ENCODE measurements around the gene C2CD4A.

The C2CD4A gene

GRCh38 chr15:62060113-62060895 is 6.5 kb upstream of the C2CD4A start, which contains the start of gene VPS13C:
Gene VPS13C (minus strand): TSS chr15:62060447. CDS start chr15:62060374, 73 bp downstream.
- peak; percentile 52 to 86 (median 76) for DNase-seq

- DNase-seq: peak in 1 of 4 experiments; percentile 38
These were observed 5.9 kb upstream of the C2CD4A start for GRCh38 chr15:62060896-62061280.

- DNase-seq: no peak
These were observed 2.7 kb upstream of the C2CD4A start for GRCh38 chr15:62063825-62064635.

GRCh38 chr15:62067448-62068044 is 769 bp downstream of the C2CD4A start:
- DNase-seq: peak in 1 of 4 experiments; percentile 15

GRCh38 chr15:62068071-62068809 is 1.5 kb downstream of the C2CD4A start:
- no peak for DNase-seq

GRCh38 chr15:62068810-62069167 is 2.0 kb downstream of the C2CD4A start:
- DNase-seq: no peak

- DNase-seq: no peak
These were observed 2.8 kb downstream of the C2CD4A start for GRCh38 chr15:62069551-62069950.

GRCh38 chr15:62071711-62072308 is 5.0 kb downstream of the C2CD4A start:
- DNase-seq: no peak

- DNase-seq: no peak
These were observed 9.0 kb downstream of the C2CD4A start for GRCh38 chr15:62075595-62076277.

GRCh38 chr15:62079594-62079993 is 12.8 kb downstream of the C2CD4A start:
- DNase-seq: no peak

GRCh38 chr15:62083194-62084154 is 16.7 kb downstream of the C2CD4A start:
- no peak for DNase-seq

GRCh38 chr15:62085740-62086139 is 19.0 kb downstream of the C2CD4A start:
- no peak for DNase-seq

GRCh38 chr15:62087671-62088352 is 21.0 kb downstream of the C2CD4A start:
- DNase-seq: no peak

GRCh38 chr15:62088353-62088693 is 21.5 kb downstream of the C2CD4A start:
- no peak for DNase-seq

GRCh38 chr15:62089616-62090015 is 22.8 kb downstream of the C2CD4A start:
- no peak for DNase-seq

- no peak for DNase-seq
These were observed 24.2 kb downstream of the C2CD4A start for GRCh38 chr15:62090988-62091387.

- no peak for DNase-seq
These were observed 27.0 kb downstream of the C2CD4A start for GRCh38 chr15:62093809-62094208.

GRCh38 chr15:62094388-62094787 is 27.6 kb downstream of the C2CD4A start:
- DNase-seq: no peak

- no peak for DNase-seq
These were observed 32.4 kb downstream of the C2CD4A start for GRCh38 chr15:62099094-62099601.

- no peak for DNase-seq
These were observed 36.7 kb downstream of the C2CD4A start for GRCh38 chr15:62103431-62103830.

Measured in activated naive CD4-positive, alpha-beta T cell (primary cell).